HG03060 (cell line): ENCODE results near the gene MEX3A.
"Not testable (repeated sequence)": the region's sequence is repeated elsewhere in the genome, so short reads cannot be mapped to it uniquely, and the experiment has no call there.

ENCODE experiments used
- ATAC-seq: cut with Tn5 transposase; IDR thresholded peaks from one replicate; pipeline ENCODE4 v1.9.1; 2021; ENCODE audit warnings: low read depth, moderate number of reproducible peaks; ENCODE audit not compliant: unreplicated experiment

Gene MEX3A

DNA sequence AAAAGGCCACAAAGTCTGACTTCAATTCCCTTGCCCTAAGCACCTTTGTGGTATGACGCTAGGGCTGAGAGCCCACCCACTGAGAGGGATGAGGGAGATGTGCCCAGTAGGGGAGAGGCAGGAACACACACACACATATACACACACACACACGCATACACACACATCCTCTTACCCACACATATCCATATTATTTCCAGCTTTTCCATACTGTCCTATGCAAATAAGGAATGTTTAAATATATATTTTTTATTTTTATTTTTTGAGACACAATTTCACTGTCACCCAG is 18.3 kb downstream of the MEX3A start:
- no peak for ATAC-seq

DNA sequence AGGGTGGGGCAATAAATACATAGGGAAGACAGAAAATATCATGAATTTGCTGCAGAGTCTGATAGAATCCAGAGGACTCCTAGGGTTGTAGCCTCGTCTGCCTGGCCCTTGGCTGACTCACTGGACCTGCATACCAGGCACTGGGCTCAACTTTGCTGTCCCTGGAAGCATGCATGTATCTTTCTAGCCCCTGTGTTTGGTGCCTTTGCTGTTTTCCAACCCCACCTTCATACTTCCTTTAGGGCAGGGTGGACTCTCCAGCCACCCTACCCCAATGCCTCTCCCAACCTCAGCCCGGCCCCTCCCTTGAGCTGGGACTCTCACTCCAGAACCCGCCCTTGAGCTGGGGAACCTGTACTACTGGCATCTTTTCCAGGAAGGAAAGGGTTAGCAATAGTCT is 20.1 kb downstream of the MEX3A start:
- no peak for ATAC-seq

DNA sequence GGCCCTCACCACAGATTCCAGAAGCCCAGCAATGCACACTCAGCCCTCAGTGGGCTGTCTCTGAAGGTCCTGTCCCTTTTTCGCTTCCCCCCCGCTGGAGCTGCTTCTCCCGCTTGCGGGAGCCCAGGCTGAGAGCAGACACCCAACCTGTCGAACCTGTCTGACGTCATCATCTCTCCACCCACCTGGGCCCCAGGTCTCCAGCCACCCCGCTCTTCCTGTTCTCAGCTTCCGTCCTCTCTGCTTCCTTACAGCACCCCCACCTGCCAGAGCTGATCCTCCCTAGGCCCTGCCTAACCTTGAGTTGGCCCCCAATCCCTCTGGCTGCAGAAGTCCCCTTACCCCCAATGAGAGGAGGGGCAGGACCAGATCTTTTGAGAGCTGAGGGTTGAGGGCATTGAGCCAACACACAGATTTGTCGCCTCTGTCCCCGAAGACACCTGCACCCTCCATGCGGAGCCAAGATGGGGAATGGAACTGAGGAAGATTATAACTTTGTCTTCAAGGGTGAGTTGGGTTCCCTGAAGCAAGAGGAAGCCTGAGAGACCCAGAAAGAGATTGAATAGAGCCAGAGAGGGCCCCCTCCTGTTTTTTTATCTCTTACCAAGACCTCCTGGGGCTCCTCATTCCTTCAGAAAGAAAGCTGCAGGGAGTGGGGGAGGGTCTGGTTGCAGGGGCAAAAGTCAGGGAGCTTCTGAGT is 21.2 kb downstream of the MEX3A start, which contains the start of gene RAB25:
Gene RAB25, plus strand, starts transcription at position 224 of the 700 bp plus-strand sequence. Its CDS starts 241 bp downstream, at position 465.
- no peak for ATAC-seq

DNA sequence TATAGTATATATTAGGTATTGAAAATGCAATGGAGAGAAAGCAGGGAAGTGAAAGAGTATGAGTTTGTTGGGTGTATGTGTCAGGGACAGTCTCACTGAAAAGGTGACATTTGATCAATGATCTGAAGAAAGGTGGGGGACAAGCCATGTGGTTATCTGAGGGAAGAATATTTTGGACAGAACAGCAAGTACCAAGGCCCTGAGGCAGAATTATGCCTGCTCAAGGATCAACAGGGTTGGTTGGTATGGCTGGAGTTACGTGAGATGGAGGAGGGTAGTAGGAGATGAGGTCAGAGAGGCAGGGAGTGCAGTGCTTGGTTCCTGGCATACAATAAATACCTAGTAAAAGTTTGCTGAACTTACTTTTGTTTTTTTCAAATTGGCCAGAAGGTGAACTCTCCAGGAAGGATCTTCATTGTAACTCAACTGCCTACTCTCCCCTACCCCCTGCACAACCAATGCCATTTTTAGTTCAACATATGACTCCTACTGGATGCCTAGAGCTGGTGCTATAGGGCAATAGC is 25.9 kb downstream of the MEX3A start:
- ATAC-seq = no peak

DNA sequence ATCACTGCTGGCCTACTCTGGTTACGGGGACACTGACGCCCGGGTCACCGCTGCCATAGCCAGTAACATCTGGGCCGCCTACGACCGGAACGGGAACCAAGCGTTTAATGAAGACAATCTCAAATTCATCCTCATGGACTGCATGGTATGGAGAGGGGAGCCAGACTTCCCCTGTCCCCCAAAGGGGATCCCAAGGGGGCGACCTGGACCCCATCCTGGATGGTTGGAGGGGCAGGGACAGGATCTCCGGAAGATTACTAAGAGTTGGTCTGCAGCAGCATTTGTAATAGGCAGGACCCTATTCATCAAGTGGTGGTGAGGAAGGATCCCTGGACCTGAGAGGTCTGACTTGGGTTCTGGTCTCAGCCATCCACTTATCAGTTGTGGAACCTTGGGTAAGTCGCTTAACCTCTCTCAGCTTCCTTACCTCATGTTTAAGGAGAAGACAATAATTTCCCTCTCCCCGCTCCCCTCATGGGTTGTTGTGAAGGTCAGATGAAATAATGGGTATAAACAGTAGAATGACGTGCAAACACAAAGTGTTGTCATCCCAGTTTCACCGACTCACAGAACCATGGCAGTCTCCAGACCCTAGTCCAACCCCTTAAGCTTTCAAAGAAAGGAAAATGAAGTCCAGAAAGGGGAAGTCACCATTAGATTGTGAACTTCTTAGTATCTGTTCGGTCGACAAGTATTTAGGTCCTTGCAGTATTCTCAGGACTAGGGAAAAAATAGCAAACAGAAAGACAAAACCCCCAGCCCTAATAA is 26.8 kb downstream of the MEX3A start:
- ATAC-seq = no peak

DNA sequence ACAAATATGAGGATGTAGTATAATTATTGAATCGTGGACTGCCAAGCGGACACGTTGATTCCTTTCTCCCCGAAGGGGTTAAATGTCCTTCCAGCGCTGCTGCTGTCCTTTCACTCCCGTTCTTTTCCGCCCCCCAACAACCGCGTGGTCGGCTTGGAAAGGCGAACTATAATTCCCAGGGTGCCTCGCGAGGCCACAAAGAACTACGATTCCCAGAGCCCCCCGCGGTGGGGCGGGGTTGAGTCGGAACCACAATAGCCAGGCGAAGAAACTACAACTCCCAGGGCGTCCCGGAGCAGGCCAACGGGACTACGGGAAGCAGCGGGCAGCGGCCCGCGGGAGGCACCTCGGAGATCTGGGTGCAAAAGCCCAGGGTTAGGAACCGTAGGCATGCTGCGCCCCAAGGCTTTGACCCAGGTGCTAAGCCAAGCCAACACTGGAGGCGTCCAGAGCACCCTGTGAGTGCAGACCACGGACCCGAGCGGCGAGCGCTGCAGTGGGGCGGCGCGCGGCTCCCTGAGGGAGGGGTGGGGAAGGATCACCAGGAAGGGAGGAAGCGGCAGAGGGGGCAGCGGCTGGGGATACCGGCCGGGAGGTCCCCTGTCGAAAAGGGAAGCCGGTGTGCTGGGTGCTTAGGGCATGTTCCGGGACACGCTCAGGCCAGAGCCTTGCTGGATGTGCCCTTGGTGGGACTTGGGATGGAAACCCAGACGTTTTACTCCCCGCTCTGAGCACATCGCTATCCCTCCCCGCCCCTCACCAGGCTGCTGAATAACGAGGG is 27.6 kb downstream of the MEX3A start, which contains the start of gene LAMTOR2:
Gene LAMTOR2, plus strand, starts transcription at position 283 of the 781 bp plus-strand sequence. Its CDS starts 108 bp downstream, at position 391.
- ATAC-seq = peak; percentile 58

DNA sequence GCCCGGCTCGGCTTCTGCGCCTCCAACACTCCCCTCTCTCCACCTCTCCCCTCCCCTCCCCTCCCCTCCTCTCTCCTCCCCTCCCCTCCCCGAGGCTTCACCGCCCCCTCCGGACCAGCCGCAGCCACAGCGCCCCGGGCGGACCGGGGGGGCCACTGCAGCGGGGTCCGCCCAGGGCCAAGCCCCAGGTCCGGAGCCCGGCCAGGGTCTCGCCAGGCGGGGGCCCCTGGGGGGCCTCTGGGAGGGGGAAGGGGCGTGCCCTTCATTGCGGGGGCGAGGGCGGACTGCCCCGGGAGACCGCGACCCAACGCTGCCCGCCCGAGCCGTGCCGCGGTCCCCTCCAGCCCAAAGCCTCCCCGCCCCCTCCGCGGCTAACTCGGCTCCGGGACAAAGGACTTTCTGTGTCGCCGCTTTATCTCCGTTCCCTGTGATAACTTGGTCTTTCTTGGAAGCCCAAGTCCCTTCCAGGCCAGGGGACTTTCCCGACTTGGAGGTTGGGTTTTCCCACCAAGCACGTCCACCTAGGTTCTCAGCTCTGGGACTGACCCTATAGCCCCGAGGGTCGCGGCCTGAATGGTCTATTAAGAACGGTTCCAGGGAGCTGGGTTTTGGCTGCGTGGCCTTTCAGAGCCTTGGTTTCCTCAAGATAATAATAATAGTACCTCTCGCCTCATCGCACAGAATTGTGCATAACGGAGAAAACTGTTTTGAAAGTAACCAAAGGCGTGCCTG is 28.3 kb downstream of the MEX3A start, which contains the start of gene UBQLN4:
Gene UBQLN4, minus strand, starts transcription at position 31 of the 732 bp plus-strand sequence. CDS start 97 bp downstream, outside the sequence.
- ATAC-seq = no peak

DNA sequence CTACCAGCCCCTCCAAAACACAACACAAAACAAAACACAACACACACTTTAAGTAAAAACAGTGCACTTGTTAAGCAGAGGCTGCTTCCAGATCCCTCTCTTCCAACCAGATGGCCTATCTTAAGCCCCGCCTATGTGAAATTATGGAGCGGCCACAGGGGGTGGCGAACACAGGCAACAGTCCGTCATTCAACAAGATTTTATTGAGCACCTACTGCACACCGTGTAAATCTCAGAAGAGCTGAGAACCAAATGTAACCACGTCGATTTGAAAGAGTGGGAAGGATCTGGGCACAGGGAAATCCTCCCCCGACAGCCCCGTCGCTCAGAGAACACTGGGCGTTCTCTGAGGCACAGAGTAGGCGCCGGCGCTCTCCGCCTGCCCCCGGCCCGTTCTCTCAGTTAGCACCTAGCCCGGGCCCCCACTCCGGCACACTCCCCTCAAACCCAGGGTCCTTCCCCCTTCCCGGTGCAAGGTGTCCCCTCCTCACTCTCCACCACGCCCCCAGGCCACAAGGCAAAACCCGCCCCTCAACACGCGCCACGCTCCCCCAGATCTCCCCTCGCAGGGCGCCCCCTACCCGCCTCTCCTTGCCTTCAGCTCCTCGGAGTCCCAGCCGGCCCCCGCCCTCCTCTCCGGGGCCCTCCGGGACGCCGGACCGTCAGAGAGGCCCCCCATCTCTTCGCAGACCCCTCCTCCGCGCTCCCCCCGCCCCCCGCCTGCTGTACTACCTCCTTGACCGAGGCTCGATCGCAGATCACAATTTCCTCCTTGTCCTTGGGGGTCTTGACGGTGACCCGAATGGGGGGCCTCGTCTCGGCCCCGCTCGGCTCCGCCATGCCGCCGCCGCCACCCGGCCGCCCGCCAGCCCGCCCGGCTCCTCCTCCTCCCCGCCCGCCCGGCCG is 29.1 kb downstream of the MEX3A start:
- ATAC-seq = no peak

DNA sequence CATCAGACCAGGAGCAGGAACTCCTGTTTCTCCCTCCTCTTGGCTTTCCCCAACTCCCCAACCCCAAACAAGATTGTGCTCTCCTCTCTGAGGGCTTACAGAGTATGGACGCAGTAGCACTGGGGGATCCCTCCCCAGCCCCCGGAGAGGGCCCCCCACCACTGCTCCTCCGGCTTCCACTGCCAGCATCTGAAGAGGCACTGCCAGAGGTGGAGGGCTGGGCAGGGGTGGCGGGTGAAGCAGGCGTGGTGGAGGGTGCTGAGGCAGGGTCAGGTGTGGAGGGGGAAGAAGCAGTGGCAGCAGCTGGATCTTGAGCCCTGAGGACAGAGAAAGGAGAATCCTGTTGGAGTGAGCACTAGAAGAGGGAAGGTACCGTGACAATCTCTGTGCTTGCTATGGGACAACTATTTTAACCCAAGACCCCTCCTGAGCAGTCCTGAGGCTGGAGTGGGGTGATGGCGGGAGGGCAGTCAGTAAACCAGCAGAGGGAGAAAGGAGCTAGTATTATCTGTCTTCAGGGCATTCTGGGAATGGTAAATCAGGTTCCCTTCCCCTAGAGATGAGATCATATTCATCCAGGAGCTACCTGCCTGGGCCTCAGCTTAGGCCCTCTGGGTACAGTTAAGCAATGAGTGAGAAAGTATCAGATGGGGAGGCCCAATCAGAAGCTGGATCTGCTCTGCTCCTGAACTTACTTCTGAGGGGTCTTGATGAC is 31.1 kb downstream of the MEX3A start:
- ATAC-seq = no peak

DNA sequence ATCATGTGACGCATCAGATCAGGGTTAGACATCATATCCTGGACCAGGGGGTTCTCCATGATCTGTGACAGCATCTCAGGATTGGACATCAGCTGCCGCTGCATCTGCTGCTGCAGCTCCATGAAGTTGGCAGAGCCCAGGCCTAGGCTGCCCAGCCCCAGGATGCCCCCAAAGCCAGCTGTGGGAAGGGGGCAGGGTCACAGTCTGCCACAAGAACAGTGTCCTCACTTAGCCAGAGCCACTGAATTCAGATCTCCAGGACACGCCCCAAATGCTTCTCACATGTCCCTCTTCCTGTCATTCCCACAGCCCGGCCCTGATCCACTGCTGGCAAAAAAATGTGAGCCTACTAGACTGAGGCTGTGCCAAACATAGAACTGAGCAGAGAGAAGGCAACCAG is 31.9 kb downstream of the MEX3A start:
- no peak for ATAC-seq

DNA sequence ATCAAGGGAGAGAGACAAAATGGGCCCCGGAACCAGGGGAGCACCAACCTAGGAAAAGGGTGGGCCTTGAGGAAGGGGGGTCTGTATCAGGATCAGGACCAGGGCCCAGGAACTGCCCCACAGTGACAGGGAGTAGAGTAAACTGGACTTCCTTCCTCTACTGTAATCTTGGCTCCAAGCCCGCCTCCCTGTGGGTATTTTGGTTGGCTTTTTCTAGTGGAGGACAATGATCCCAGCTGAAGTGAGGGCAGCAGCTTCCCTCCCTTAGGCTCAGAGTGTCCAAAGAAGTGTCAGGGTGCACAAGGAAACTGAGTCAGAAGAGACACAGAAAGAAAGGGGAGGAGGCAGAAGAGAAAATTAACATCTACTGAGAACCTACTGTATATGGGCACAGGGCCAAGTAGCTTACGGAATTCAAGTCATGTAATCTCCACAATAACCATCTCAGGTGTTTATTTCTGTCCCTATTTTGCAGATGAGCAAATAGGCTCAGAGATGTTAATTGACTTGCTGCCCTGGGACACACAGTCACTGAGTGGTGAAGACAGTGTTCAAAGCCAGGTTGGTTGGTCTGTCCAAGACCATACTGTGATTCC is 33.5 kb downstream of the MEX3A start:
- no peak for ATAC-seq

DNA sequence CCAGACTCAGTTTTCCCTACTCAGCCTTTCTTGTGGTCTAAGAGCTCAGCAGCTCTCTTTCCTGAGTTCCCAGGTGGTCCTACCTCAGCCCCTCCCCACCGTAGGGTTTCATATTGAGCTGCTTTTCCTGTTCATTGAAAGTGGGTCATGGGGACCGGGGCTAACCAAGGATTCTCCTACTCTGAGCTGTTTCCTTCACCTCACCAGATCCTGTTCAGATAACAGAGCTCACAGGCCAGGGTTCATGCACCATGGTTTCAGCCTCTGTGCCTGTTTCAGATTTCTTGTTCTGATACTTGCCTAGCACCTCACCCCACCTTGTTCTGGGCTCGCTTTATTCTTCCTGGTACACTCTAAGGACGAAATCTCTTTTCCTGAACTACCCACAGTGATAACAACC is 37.2 kb downstream of the MEX3A start:
- no peak for ATAC-seq

DNA sequence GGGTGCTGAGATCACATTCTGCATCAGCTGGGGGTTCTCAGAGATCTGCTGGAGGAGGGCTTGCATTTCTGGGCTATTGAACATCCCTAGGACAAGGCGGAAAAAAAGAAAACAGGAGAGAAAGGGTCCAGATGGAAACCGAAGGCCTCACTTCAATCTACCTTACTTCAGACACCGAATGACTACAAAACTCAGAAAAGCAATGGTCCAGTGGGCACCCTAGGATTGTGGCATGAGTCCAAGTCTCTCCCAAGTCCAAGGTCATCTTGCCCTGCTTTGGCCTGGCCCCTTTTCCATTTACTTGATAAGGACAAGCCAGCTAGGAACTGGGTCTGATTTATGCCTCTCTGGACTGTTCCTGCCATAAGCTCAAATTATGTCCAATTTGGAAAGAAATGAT is 39.4 kb downstream of the MEX3A start:
- ATAC-seq = no peak

DNA sequence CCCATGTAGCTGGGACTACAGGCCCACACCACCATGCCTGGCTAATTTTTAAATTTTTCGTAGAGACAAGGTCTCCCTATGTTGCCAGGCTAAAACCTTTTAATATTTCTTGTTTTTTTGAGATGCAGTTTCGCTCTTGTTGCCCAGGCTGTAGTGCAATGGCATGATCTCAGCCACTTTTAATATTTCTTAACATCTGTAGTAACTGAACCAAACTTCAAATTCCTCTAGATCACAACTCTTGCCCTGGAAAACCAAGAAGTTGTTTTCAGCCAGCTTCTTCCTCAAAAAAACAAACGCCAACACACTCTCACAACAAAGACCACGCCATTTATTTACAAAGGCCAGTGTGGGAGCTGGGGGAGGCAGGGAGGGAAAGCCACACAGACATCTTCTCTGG is 47.3 kb downstream of the MEX3A start:
- not testable (repeated sequence) for ATAC-seq

DNA sequence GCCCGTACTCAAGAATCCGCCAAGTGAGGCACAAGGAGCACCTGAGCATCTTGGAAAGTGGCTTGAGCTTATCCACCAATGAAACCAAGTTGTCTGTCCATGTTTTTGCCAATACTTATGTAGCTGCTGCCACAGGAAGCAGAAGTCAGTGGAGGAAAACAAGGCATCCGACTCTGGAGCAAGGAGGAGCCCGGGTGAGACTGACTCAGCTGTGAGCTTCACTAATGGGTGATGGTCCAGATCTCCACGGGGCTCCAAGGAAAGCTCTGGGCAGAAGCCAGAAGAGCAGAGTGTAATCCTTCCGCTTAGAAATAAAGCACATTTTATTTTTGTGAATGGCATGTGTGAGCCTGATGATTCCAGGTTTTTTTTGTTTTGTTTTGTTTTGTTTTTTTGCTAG is 49.3 kb downstream of the MEX3A start:
- ATAC-seq = no peak

DNA sequence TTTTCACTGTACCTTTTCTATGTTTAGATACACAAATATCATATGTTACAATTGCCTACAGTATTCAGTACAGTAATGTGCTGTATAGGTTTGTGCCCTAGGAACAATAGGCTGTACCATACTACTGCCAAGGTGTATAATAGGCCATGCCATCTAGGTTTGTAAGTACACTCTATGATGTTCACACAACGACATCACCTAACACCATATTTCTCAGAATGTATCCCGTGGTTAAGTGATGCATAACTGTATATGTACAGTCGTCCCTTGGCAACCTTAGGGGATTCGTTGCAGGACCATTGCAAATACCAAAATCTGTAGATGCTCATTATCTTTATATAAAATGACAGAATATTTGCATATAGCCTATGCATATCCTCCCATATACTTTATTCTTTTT is 55.7 kb downstream of the MEX3A start:
- ATAC-seq = no peak

DNA sequence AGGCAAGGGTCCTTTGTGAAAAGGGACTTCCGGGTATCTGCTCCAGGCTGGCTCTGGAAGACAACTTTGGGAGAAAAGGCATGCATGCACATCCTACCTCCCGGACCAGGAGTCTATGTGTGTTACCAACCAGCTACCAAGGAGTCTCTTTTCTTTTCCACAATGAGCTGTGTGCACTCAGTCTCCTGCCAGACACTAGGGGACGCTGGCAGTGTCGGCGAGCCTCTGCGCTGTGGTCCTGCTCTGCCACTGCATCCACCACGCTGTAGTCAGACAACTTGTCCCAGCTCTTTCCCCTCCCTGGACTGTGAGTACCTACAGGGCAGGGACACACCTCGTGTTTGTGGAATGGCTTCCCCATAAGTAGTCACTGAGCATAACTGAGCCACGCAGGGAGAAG is 56.4 kb downstream of the MEX3A start:
- no peak for ATAC-seq

DNA sequence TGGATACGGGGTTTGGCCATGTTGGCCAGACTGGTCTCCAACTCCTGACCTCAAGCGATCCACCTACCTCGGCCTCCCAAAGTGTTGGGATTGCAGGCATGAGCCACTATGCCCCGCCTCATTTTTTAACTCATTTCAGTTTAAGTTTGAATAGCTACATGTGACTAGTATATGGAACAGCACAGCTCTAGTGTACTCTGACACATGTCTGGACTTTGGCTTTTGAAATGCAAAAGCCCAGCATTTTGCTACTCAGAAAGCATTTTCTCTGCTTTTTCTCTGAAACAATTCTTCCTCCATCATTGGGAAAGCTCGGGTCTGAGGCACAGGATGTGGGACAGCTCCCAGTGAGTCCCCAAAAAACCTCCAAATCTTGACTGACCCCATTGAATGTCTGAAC is 57.5 kb downstream of the MEX3A start:
- no peak for ATAC-seq
